GM21717 (cell line): ENCODE results near the gene MRM1.
A peak's percentile ranks its signal among the peaks of the same experiment; 100 is the strongest.
"Not testable (repeated sequence)": the region's sequence is repeated elsewhere in the genome, so short reads cannot be mapped to it uniquely, and the experiment has no call there.

Experiments
- ATAC-seq: cut with Tn5 transposase; IDR thresholded peaks from one replicate; pipeline ENCODE4 v1.9.1; 2021; ENCODE audit warnings: mild to moderate bottlenecking, moderate library complexity; ENCODE audit not compliant: unreplicated experiment

The MRM1 gene

DNA sequence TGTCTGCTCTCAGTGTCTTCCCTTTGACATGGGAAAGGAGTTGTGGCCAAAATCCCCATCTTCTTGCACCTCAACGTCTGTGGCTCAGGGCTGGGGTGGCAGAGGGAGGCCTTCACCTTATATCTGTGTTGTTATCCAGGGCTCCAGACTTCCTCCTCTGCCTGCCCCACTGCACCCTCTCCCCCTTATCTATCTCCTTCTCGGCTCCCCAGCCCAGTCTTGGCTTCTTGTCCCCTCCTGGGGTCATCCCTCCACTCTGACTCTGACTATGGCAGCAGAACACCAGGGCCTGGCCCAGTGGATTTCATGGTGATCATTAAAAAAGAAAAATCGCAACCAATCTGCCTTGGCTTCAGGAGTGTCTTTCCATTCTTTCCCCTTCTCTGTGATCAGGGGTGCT, 918 bp upstream of the MRM1 start:
- ATAC-seq, result no peak

GRCh38 chr17:36600936-36601302, 464 bp upstream of the MRM1 start:
- ATAC-seq, result peak; percentile 15

- no peak for ATAC-seq
These were observed 806 bp downstream of the MRM1 start for GRCh38 chr17:36602030-36602748.

- no peak for ATAC-seq
These were observed 1.6 kb downstream of the MRM1 start for GRCh38 chr17:36602924-36603384.

DNA sequence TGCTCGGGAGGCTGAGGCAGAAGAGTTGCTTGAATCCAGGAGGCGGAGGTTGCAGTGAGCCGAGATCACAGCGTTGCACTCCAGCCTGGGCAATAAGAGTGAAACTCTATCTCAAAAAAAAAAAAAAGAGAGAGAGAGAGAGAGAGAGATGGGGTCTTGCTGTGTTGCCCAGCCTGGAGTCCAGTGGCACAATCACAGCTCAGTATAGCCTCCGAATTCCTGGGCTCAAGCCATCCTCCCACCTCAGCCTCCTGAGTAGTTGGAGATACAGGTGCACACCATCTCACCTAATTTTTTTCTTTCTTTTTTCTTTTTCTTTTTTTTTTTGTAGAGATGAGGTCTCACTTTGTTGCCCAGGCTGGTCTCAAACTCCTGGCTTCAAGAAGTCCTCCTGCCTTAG, 3.6 kb downstream of the MRM1 start:
- ATAC-seq, result not testable (repeated sequence)

DNA sequence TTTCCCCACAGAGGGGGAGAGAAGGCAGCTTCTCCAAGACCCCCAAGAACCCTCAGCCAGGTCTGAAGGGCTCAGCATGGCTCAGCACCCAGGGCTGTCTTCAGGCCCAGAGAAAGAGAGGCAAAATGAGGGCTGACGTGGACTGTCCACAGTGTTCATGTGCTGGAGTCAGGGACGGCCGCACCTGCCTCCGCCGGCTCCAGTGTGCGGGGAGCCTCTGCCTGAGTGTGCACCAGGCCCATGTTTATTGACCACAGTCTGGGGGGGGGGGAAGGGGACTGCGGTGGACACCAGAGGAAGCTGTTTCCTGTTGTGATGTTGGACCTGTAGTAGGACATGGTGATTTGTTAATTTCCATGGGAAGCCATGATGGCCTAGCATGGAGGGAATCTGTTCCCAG, 6.9 kb downstream of the MRM1 start:
- no peak for ATAC-seq

DNA sequence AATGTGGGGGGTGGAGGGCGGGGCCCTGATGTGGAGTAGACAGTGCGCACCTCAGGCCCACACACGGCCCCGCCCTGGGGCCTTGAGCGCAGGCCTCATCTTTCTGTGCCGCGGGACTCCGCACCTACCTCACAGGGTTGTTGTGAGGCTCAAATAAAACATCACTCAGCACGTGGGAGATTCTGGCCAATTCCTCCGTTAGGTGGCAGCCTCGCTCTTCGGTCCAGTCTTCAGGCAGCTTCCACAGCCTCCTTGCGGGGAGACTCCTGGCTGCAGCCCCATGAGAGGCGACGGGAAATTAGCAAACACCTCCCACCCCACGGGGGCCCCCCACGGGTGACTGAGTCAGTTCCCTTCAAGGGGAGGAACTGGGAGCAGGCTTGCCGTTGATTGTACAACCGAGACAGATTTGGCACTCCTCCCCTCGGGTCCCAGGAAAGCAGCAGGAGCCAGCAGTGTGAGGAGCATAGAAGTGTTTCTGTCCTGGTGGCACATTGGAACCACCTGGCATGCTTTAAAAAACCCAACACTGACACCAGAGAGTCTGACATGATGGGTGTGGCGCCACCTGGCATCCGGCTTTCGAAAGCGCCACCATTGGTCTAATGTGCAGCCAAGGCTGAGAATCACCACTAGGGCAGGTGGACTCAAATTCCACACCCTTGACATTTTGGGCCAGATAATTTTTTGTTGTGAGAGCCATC, 7.6 kb downstream of the MRM1 start:
- ATAC-seq, result no peak

DNA sequence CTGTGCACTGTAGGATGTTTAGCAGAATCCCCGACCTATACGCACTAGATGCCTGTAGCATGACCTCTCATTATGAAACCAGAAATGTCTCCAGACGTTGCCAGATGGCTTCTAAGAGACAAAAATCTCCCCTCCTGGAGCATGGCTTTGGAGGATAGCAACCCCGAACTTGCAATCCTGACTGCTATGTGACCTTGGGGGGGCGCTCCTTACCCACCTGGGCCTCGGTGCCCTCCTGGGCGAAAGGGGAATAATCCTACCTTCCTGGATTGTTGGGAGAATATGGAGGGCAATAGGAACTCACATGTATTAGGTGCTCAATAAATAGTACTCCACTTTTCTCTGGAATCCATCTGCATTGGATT, 8.1 kb downstream of the MRM1 start:
- no peak for ATAC-seq

DNA sequence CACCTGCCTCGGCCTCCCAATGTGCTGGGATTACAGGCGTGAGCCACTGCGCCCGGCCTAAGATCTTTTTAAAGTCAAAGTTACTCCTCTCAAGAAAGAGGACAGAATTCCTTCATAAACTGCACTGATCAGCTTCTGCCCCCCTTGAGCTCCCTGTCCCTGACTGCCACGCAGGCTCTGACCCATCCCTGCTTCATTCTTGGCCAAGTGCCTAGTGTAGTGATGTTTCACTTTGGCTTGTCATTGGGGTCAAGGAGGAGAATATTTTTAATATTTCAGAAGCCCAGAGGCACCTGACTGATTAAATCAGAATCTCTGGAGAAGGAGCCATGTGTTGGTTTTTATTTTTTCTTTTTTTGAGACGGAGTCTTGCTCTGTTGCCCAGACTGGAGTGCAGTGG, 9.1 kb downstream of the MRM1 start:
- ATAC-seq, result no peak

DNA sequence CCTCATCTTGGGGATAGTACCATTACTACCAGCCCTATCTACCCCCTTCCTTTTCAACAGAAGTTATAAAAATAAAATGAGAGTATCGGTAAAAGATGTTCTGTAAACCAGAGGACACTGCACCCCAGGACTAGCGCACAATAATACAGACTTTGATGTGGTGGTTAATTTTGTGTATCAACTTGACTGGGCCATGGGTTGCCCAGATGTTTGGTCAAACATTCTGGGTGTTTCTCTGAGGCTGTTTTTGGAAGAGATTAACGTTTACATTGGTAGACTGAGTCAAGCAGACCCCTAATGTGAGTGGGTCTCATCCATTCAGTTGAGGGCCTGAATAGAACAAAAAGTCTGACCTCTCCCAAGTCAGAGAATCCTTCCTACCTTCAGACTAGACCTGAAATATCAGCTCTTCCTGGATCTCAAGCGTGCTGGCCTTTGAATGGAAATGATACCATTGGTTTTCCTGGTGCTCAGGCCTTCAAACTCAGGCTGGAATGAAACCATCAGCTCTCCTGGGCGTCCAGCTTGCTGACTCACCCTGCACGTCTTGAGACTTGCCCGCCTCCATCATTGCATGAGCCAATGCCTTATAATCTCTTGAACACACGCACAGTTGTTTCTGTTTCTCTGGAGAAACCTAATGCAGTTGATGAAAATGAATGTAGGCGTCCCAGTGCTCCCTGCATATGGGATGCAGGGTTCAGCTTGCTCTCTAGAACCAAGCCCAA, 10.1 kb downstream of the MRM1 start:
- ATAC-seq, result no peak

DNA sequence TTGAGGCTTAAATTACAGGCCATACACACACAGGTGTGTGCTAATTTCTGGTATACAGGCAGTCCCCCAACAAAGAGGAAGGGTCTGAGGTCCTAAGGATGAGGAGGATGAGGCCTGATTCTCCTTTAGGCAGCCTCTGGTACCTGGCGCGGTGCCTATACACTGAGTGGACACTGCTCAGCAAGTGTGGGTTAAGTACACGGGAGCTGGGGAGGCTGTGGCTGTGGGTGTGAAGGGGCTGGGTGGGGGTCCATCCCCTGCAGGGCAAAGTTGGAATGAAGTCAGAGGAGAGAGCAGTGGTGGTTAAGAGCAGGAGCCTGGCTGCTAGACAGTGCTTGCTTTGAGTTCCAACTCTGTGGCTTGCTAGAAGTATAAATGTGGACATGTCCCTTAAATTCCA, 10.9 kb downstream of the MRM1 start:
- ATAC-seq, result no peak

GRCh38 chr17:36613155-36613554, 11.8 kb downstream of the MRM1 start:
- no peak for ATAC-seq

DNA sequence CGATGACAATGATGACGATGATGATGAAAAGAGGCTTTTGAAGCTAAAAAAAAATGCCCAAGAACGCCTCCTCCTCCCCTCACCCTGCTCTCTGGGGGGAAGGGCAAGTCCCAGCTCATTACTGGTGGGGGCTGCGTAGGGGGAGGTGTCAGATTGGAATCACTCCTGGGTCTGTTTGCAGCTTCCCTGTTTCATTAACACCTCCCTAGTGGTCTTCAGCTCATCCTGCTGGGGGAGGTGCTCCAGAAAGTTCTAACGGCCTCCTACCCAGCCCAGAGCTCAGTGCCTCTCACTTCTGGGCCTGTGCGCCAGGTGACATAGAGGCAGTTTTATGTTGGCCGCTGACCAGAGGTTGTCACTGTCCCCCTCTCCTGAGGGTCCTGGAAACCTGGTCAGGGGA, 12.7 kb downstream of the MRM1 start:
- no peak for ATAC-seq

GRCh38 chr17:36614933-36615332, 13.6 kb downstream of the MRM1 start:
- ATAC-seq, result no peak

- no peak for ATAC-seq
These were observed 15.0 kb downstream of the MRM1 start for GRCh38 chr17:36616061-36617029.

- ATAC-seq, result no peak
These were observed 16.4 kb downstream of the MRM1 start for GRCh38 chr17:36617773-36618172.

DNA sequence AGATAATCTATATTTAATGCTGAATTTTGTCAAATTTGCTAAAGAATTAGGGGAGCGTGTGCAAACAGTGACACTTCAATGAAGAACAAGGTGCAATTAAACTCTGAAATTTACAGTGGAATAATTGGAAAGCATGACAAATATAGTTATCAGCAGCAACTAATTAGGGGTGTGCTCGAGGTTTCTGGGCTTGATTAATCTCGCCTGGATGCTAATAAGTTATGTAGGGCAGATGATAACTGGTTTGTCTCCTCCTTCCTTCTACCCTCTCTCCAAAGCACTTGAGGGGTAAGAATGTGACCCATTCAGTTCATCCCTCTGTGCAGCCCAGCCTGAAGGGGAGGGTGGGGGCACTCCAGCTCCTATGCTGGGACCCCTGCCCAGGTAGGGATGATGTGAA, 21.9 kb downstream of the MRM1 start:
- ATAC-seq, result no peak

DNA sequence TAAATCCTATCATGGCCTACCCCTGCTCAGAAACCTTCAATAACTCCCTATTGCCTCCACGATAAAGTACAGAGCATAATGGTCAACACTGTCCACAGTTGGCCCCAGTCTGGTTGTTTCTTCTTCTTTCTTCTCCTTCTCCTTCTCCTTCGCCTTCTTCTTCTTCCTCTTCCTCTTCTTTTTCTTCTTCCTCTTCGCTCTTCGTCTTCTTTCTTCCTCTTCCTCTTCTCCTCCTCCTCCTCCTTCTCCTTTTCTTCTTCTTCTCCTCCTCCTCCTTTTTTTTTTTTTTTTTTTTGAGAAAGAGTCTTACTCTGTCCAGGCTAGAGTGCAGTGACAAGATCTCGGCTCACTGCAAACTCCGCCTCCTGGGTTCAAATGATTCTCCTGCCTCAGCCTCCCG, 23.8 kb downstream of the MRM1 start:
- no peak for ATAC-seq

DNA sequence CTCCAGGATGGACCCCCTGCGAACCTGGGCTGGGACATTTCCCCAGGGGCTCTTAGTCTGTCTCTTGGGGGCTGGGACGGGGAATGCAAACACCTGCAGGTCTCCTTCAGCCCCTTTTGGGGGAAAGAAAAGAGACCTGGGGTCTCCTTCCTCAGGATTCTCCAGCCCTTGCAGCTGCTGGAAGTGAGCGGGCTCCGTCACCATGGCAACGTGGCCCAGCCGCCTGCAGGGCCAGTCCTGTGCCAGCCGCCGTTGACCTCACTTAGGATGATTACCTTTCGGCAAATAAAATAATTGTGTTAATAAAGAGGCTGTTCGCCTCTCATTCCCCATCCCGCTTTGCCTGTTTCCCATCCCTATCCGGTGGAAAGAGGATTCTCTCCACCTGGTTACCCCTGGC, 25.7 kb downstream of the MRM1 start:
- no peak for ATAC-seq

- no peak for ATAC-seq
These were observed 27.2 kb downstream of the MRM1 start for GRCh38 chr17:36628576-36628975.
